CD4-positive, alpha-beta T cell (primary cell): ENCODE results near the gene ZDHHC6. TPM values are rescaled to one million over a fixed set of nuclear protein-coding genes. Genes with fewer than 3 reads are reported as not detected.

Source experiments
- ATAC-seq: fragments of 200-7000 bp; cut with Tn5 transposase; one replicate; pipeline ENCODE4 v1.10.0; 2022; ENCODE audit warnings: mild to moderate bottlenecking; ENCODE audit not compliant: poor library complexity
- CTCF ChIA-PET: fragments of 350-600 bp; sonication (Branson Sonifier 250); formaldehyde crosslinking; loops from one replicate; lab custom pipeline; 2021; ENCODE audit warnings: antibody characterized with exemption, inconsistent platforms; lab: Charles Lee
- POLR2A ChIA-PET: fragments of 350-600 bp; sonication (Branson Sonifier 250); formaldehyde crosslinking; loops from one replicate; lab custom pipeline; 2021; ENCODE audit warnings: antibody characterized with exemption, inconsistent platforms; lab: Charles Lee
- DNase-seq, 14 experiments: peaks; one replicate each; pipeline ENCODE4 v3.0.0-alpha.2; 2013 to 2020; ENCODE audit warnings: mixed read lengths in 2 of 14
- H3K27ac ChIP-seq, 2 donors: one replicate each; pipeline versions ENCODE4 v1.5.1 to v1.7.0; 2013; ENCODE audit warnings: low read length in 2 of 2, low read depth in 1 of 2, mild to moderate bottlenecking in 1 of 2
- H3K27me3 ChIP-seq, 2 experiments: 1 replicate in 1 of 2; 2 replicates in 1 of 2; pipeline versions ENCODE4 v1.6.1 to v1.7.0; 2013; ENCODE audit warnings: low read length in 2 of 2, control low read depth in 1 of 2, mild to moderate bottlenecking in 1 of 2, moderate library complexity in 1 of 2; ENCODE audit not compliant: insufficient read depth in 2 of 2, control insufficient read depth in 1 of 2
- H3K36me3 ChIP-seq: one replicate; pipeline ENCODE4 v1.6.1; 2013; ENCODE audit warnings: low read length, control low read depth; ENCODE audit not compliant: insufficient read depth
- H3K4me1 ChIP-seq: one replicate; pipeline ENCODE4 v1.6.1; 2013; ENCODE audit warnings: low read length, control low read depth; ENCODE audit not compliant: insufficient read depth
- H3K4me3 ChIP-seq: one replicate; pipeline ENCODE4 v1.5.1; 2013; ENCODE audit warnings: mild to moderate bottlenecking, low read length, moderate library complexity
- H3K9me3 ChIP-seq, 2 experiments: 1 replicate in 1 of 2; 2 replicates in 1 of 2; pipeline versions ENCODE4 v1.6.1 to v1.7.0; 2013; ENCODE audit warnings: low read length in 2 of 2, mild to moderate bottlenecking in 2 of 2, control low read depth in 1 of 2, moderate library complexity in 1 of 2; ENCODE audit not compliant: control insufficient read depth in 1 of 2, insufficient read depth in 1 of 2
- H3K27ac Mint-ChIP-seq: one replicate; pipeline ENCODE4 v1.8.0; 2020; ENCODE audit warnings: mixed read lengths
- H3K27me3 Mint-ChIP-seq: one replicate; pipeline ENCODE4 v1.8.0; 2021; ENCODE audit warnings: mixed read lengths
- H3K36me3 Mint-ChIP-seq: one replicate; pipeline ENCODE4 v1.8.0; 2021; ENCODE audit warnings: low read depth, mixed read lengths
- H3K4me1 Mint-ChIP-seq: one replicate; pipeline ENCODE4 v1.8.0; 2021; ENCODE audit warnings: low read depth, mixed read lengths
- H3K4me3 Mint-ChIP-seq: one replicate; pipeline ENCODE4 v1.8.0; 2020; ENCODE audit warnings: mild to moderate bottlenecking, mixed read lengths
- H3K9me3 Mint-ChIP-seq: one replicate; pipeline ENCODE4 v1.8.0; 2020; ENCODE audit warnings: mixed read lengths
- CTCF ChIP-seq: fragments of 200-600 bp; IDR thresholded peaks from one replicate; pipeline ENCODE4 v1.8.0; 2022; ENCODE audit warnings: antibody characterized with exemption, mild to moderate bottlenecking
- intact Hi-C, 2 experiments: fragments of 100-400 bp; cut with DNase I in 1 of 2; cut with micrococcal nuclease in 1 of 2; formaldehyde crosslinking; loops; one replicate each; pipeline versions ENCODE4 v1.15.1 to v1.9.0; 2023 to 2025; cut with DNase I, micrococcal nuclease
- total RNA-seq, 174 experiments: library from RNA in 2 of 174; stranded (reverse) in 2 of 174; gene quantifications; one replicate each; pipeline ENCODE4 v1.2.3 and lab custom pipeline; 2021 to 2026

Gene ZDHHC6
- total RNA-seq, 2 experiments from 2014 or later = 34.3 to 39.9 TPM

- H3K9me3 ChIP-seq = no peaks in the 10 kb centered on the region
- no peak for TF ChIP-seq CTCF
- no peak overlapping the region for H3K4me3 ChIP-seq
- no peak overlapping the region for H3K27ac Mint-ChIP-seq
- POLR2A ChIA-PET = no interaction called here
- no peaks in the 10 kb centered on the region for H3K36me3 Mint-ChIP-seq
- no peaks in the 10 kb centered on the region for H3K27me3 Mint-ChIP-seq
- H3K36me3 ChIP-seq = no peaks in the 10 kb centered on the region
- H3K4me1 Mint-ChIP-seq = peaks cover 5% of the 10 kb centered on the region
- no peak for ATAC-seq
- H3K4me3 Mint-ChIP-seq = no peak overlapping the region
- no peak for DNase-seq
- no peaks in the 10 kb centered on the region for H3K9me3 Mint-ChIP-seq
- CTCF ChIA-PET = interaction anchor here (0.6 to 3.1 kb wide), 2 partner anchors 9 to 775 kb away, joined by 3 to 11 read pairs; no protein-coding TSS in a partner anchor
- no peaks in the 10 kb centered on the region for H3K4me1 ChIP-seq
- intact Hi-C loops = no loop called here
- no peaks in the 10 kb centered on the region for H3K27me3 ChIP-seq
- H3K27ac ChIP-seq = no peak overlapping the region
These were observed 34.9 kb upstream of the ZDHHC6 start for GRCh38 chr10:112481602-112482001.

- no peak overlapping the region for H3K4me3 ChIP-seq
- Mint-ChIP-seq H3K4me3 (no peak overlapping the region), H3K27me3 (no peaks in the 10 kb centered on the region), H3K27ac (no peak overlapping the region), H3K36me3 (peaks cover 5% of the 10 kb centered on the region), H3K9me3 (no peaks in the 10 kb centered on the region), H3K4me1 (peaks cover 17% of the 10 kb centered on the region)
- H3K9me3 ChIP-seq = no peaks in the 10 kb centered on the region
- H3K27ac ChIP-seq = no peak overlapping the region
- peaks cover 2% of the 10 kb centered on the region for H3K4me1 ChIP-seq
- no peaks in the 10 kb centered on the region for H3K36me3 ChIP-seq
- DNase-seq (peak in 2 of 14 experiments; percentile 6 to 25), ATAC-seq (no peak)
- ChIA-PET CTCF (no interaction called here), POLR2A (interaction anchor here (0.5 kb wide), 1 partner anchor 29 kb away, joined by 3 read pairs; the partner anchor contains the start of gene ZDHHC6)
- intact Hi-C loops = loop anchor here (2.0 to 10.0 kb wide), 2 partner anchors 161 to 909 kb away; no protein-coding TSS in a partner anchor
- TF ChIP-seq CTCF = no peak
- no peaks in the 10 kb centered on the region for H3K27me3 ChIP-seq
These were observed 29.0 kb upstream of the ZDHHC6 start for GRCh38 chr10:112475575-112476218.

- Mint-ChIP-seq H3K4me1 (peaks cover 13% of the 10 kb centered on the region), H3K27me3 (no peaks in the 10 kb centered on the region), H3K9me3 (no peaks in the 10 kb centered on the region), H3K36me3 (peaks cover 12% of the 10 kb centered on the region), H3K27ac (no peak overlapping the region), H3K4me3 (no peak overlapping the region)
- ChIA-PET CTCF (interaction anchor here (0.6 to 2.3 kb wide), 14 partner anchors 9 to 355 kb away, joined by 3 to 11 read pairs (median 4); partner anchors contain the start of genes VTI1A and ZDHHC6), POLR2A (interaction anchor here (0.7 kb wide), 1 partner anchor 98 kb away, joined by 3 read pairs; the partner anchor contains the start of gene ACSL5)
- H3K4me1 ChIP-seq = peaks cover 2% of the 10 kb centered on the region
- H3K4me3 ChIP-seq = no peak overlapping the region
- peak; percentile 73 for ATAC-seq
- no peaks in the 10 kb centered on the region for H3K27me3 ChIP-seq
- peaks cover 7% of the 10 kb centered on the region for H3K36me3 ChIP-seq
- H3K27ac ChIP-seq = no peak overlapping the region
- peak in 3 of 14 experiments; percentile 52 to 62 (median 60) for DNase-seq
- intact Hi-C loops = loop anchor here in 1 of 2 experiments (10.0 kb wide), 1 partner anchor 157 kb away; no protein-coding TSS in a partner anchor
- peak; percentile 78 for TF ChIP-seq CTCF
- no peaks in the 10 kb centered on the region for H3K9me3 ChIP-seq
These were observed 25.3 kb upstream of the ZDHHC6 start for GRCh38 chr10:112471878-112472487.
